Right lobe of liver (tissue), 4 donors: ENCODE measurements around the gene SLC46A2.

Experiments
- CTCF ChIP-seq, 4 donors: fragments of 200-600 bp in 3 of 4; fragments of 450-650 bp in 1 of 4; IDR thresholded peaks; one replicate each; pipeline versions ENCODE4 v1.5.1 to v1.8.0; 2016 to 2022; ENCODE audit warnings: antibody characterized with exemption in 4 of 4, mild to moderate bottlenecking in 2 of 4
- POLR2A ChIP-seq: fragments of 450-650 bp; IDR thresholded peaks from one replicate; pipeline ENCODE4 v1.6.1; 2017; ENCODE audit warnings: antibody characterized with exemption, mild to moderate bottlenecking
- donor health status: DM: no; HTN: no; CAD: no.
- donor health status: DM: no; HTN: no; CAD: no.
- donor health status: DM: no; HTN: yes; CAD: no.

DNA sequence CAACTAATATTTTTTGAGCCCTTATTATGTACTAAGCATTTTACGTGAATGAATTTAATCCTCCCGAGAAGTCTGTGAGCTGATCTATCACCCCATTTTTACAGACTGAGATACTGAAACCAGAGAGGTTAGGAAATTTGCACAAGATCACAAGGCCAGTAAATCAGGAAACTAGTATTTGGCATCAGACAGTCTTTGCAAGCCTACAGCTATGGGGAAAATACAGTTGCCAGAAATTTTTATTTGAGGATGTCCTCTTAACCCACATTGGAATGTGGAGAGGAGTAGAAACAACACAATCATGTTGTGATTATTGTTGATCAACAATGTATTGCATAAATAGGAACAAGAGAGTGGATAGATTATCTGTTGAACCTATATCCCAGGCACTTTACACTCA, 2.3 kb upstream of the SLC46A2 start:
- no peak for TF ChIP-seq CTCF (IDR thresholded peaks at IDR 0.05)
- TF ChIP-seq POLR2A = no peak
